ENCODE measurements around the gene LYZL1. TPM values are rescaled to one million over a fixed set of nuclear protein-coding genes. Genes with fewer than 3 reads are reported as not detected.

Gene LYZL1
- total RNA-seq, 1 experiment from 2014 or later, result not detected

- Histone ChIP-seq H3K56ac (ENCODE audit: insufficient read length, low read depth, low read length) (no peak overlapping the region), H3K27me3 (ENCODE audit: insufficient read depth, low read length) (no peaks in the 10 kb centered on the region), H3K4ac (ENCODE audit: low read depth, low read length) (no peak overlapping the region), H2BK20ac (ENCODE audit: low read depth, low read length, poor library complexity, severe bottlenecking) (no peak overlapping the region), H3K27ac (ENCODE audit: insufficient read length, low read depth, low read length) (no peak overlapping the region), H3K79me2 (ENCODE audit: insufficient read depth, low read length) (no peaks in the 10 kb centered on the region), H2AK5ac (ENCODE audit: insufficient read length, low read length) (no peak overlapping the region), H3K4me1 (ENCODE audit: insufficient read depth, low read length) (no peaks in the 10 kb centered on the region), H4K20me1 (ENCODE audit: control insufficient read depth, insufficient read depth, insufficient read length) (no peaks in the 10 kb centered on the region), H2AFZ (ENCODE audit: low read length) (no peak overlapping the region), H4K91ac (ENCODE audit: insufficient read length, low read depth, low read length) (no peak overlapping the region), H3K4me2 (ENCODE audit: insufficient read depth, insufficient read length, low read length) (no peak overlapping the region), H3K9ac (ENCODE audit: extremely low read depth, insufficient read length, low read length) (no peak overlapping the region), H2BK12ac (ENCODE audit: insufficient read length, low read depth, low read length) (no peak overlapping the region), H3K23me2 (ENCODE audit: insufficient read length, low read depth, low read length, poor library complexity, severe bottlenecking) (no peaks in the 10 kb centered on the region), H4K8ac (replicated peaks; ENCODE audit: insufficient read length, low read depth, low read length) (no peak overlapping the region), H2BK120ac (ENCODE audit: low read depth, low read length, poor library complexity, severe bottlenecking) (no peak overlapping the region), H2BK15ac (ENCODE audit: low read depth, low read length) (no peak overlapping the region), H3K23ac (ENCODE audit: insufficient read length, low read depth, low read length) (no peak overlapping the region), H3K9me3 (ENCODE audit: control insufficient read depth, low read depth, low read length) (no peaks in the 10 kb centered on the region), H3K18ac (ENCODE audit: insufficient read length, low read depth, low read length) (no peak overlapping the region), H3T11ph (ENCODE audit: low read length) (no peak overlapping the region), H2BK5ac (ENCODE audit: insufficient read length, low read length) (no peak overlapping the region), H3K14ac (ENCODE audit: insufficient read depth, low read length) (no peak overlapping the region), H4K5ac (ENCODE audit: insufficient read length, low read depth, low read length) (no peak overlapping the region), H3K79me1 (ENCODE audit: insufficient read depth, low read depth, low read length, poor library complexity, severe bottlenecking) (no peaks in the 10 kb centered on the region)
- Mint-ChIP-seq H3K36me3 (ENCODE audit: insufficient read depth in 1 of 3, low read depth in 3 of 3) (no peaks in the 10 kb centered on the region), H3K4me1 (peaks cover 0 to 4% of the 10 kb centered on the region in 2 experiments; a peak in 1 of 4 replicates), H3K27ac (no peak overlapping the region), H3K4me3 (no peak overlapping the region), H3K9me3 (no peaks in the 10 kb centered on the region), H3K27me3 (ENCODE audit: low read depth) (no peaks in the 10 kb centered on the region)
- no peak for DNase-seq
- TF ChIP-seq, protein P1, sequence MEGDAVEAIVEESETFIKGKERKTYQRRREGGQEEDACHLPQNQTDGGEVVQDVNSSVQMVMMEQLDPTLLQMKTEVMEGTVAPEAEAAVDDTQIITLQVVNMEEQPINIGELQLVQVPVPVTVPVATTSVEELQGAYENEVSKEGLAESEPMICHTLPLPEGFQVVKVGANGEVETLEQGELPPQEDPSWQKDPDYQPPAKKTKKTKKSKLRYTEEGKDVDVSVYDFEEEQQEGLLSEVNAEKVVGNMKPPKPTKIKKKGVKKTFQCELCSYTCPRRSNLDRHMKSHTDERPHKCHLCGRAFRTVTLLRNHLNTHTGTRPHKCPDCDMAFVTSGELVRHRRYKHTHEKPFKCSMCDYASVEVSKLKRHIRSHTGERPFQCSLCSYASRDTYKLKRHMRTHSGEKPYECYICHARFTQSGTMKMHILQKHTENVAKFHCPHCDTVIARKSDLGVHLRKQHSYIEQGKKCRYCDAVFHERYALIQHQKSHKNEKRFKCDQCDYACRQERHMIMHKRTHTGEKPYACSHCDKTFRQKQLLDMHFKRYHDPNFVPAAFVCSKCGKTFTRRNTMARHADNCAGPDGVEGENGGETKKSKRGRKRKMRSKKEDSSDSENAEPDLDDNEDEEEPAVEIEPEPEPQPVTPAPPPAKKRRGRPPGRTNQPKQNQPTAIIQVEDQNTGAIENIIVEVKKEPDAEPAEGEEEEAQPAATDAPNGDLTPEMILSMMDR (conservative IDR thresholded peaks at IDR 0.05), result no peak
Observed at GRCh38 chr10:29241925-29242324, 46.9 kb upstream of the LYZL1 start.

Data from H9 (cell line).